ENCODE results near the gene IQGAP2.

GRCh38 chr5:76475385-76475784 is 72.3 kb downstream of the IQGAP2 start:
- TF ChIP-seq, protein P1, sequence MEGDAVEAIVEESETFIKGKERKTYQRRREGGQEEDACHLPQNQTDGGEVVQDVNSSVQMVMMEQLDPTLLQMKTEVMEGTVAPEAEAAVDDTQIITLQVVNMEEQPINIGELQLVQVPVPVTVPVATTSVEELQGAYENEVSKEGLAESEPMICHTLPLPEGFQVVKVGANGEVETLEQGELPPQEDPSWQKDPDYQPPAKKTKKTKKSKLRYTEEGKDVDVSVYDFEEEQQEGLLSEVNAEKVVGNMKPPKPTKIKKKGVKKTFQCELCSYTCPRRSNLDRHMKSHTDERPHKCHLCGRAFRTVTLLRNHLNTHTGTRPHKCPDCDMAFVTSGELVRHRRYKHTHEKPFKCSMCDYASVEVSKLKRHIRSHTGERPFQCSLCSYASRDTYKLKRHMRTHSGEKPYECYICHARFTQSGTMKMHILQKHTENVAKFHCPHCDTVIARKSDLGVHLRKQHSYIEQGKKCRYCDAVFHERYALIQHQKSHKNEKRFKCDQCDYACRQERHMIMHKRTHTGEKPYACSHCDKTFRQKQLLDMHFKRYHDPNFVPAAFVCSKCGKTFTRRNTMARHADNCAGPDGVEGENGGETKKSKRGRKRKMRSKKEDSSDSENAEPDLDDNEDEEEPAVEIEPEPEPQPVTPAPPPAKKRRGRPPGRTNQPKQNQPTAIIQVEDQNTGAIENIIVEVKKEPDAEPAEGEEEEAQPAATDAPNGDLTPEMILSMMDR (IDR thresholded peaks at IDR 0.05 in 2 of 3, conservative IDR thresholded peaks at IDR 0.05 in 1 of 3; ENCODE audit: insufficient read depth in 2 of 3, low read depth in 1 of 3, low read length in 3 of 3): no peak
- TF ChIP-seq POLR2AphosphoS5 (IDR thresholded peaks at IDR 0.05; ENCODE audit: control insufficient read depth, insufficient read depth, low read depth, low read length): no peak
- TF ChIP-seq NFYB (IDR thresholded peaks at IDR 0.05; ENCODE audit: extremely low read depth, insufficient read length): no peak
- no peak for TF ChIP-seq MTA2 (IDR thresholded peaks at IDR 0.05; ENCODE audit: low read depth)
